Endodermal cell (in vitro differentiated cells): ENCODE data around the gene CDKN1B. TPM values are rescaled to one million over a fixed set of nuclear protein-coding genes. Genes with fewer than 3 reads are reported as not detected.
A peak's percentile ranks its signal among the peaks of the same experiment; 100 is the strongest.

Experiments used
- DNase-seq: peaks from one replicate; pipeline ENCODE4 v3.0.0-alpha.2; 2017
- H3K27ac ChIP-seq: 2 replicates; pipeline ENCODE4 v1.5.1; 2013; ENCODE audit warnings: mild to moderate bottlenecking, low read depth, low read length, moderate library complexity
- H3K27me3 ChIP-seq: 2 replicates; pipeline ENCODE4 v1.6.1; 2013; ENCODE audit warnings: mild to moderate bottlenecking, low read length, moderate library complexity; ENCODE audit not compliant: insufficient read depth, control insufficient read depth, poor library complexity, severe bottlenecking
- H3K36me3 ChIP-seq: 2 replicates; pipeline ENCODE4 v1.7.0; 2013; ENCODE audit warnings: mild to moderate bottlenecking, low read length, moderate library complexity; ENCODE audit not compliant: control insufficient read depth, insufficient read depth
- H3K4me1 ChIP-seq: one replicate; pipeline ENCODE4 v1.7.0; 2013; ENCODE audit warnings: low read length; ENCODE audit not compliant: control insufficient read depth, insufficient read depth
- H3K4me3 ChIP-seq: 2 replicates; pipeline ENCODE4 v1.5.1; 2013; ENCODE audit warnings: mild to moderate bottlenecking, low read length, moderate library complexity
- H3K9ac ChIP-seq: 2 replicates; pipeline ENCODE4 v1.6.1; 2013; ENCODE audit warnings: mild to moderate bottlenecking, low read length, moderate library complexity; ENCODE audit not compliant: poor library complexity, severe bottlenecking; ENCODE audit errors: extremely low read depth
- H3K9me3 ChIP-seq: 2 replicates; pipeline ENCODE4 v1.6.1; 2013; ENCODE audit warnings: mild to moderate bottlenecking, low read length, moderate library complexity; ENCODE audit not compliant: control insufficient read depth
- H3K27ac Mint-ChIP-seq: 2 replicates; pipeline ENCODE4 v1.8.0; 2020; ENCODE audit warnings: mixed read lengths
- H3K27me3 Mint-ChIP-seq: 2 replicates; pipeline ENCODE4 v1.8.0; 2021; ENCODE audit warnings: mild to moderate bottlenecking, mixed read lengths; ENCODE audit not compliant: insufficient read depth
- H3K36me3 Mint-ChIP-seq: 2 replicates; pipeline ENCODE4 v1.8.0; 2020; ENCODE audit warnings: low read depth, mixed read lengths
- H3K4me1 Mint-ChIP-seq: 2 replicates; pipeline ENCODE4 v1.8.0; 2020; ENCODE audit warnings: mixed read lengths
- H3K4me3 Mint-ChIP-seq: 2 replicates; pipeline ENCODE4 v1.8.0; 2020; ENCODE audit warnings: mild to moderate bottlenecking, moderate library complexity, mixed read lengths
- H3K9me3 Mint-ChIP-seq: 2 replicates; pipeline ENCODE4 v1.8.0; 2020; ENCODE audit warnings: mild to moderate bottlenecking, mixed read lengths
- WGBS, 2 experiments: methylation state at CpG; one replicate each; pipeline versions ENCODE4 v1.1.5 to v1.1.7; 2013; ENCODE audit warnings: missing lambda C conversion rate in 2 of 2, mixed read lengths in 1 of 2; ENCODE audit not compliant: insufficient coverage in 1 of 2, insufficient read length in 1 of 2; 5-methylcytosine and 5-hydroxymethylcytosine counted together
- total RNA-seq, 2 donors: library from RNA; stranded (reverse); fragmentation: NEBNext Ultra II Directional in 1 of 2; extraction: Animal tissue kit (Norgen Biotek cat#: 25700) in 1 of 2; gene quantifications; 2 replicates in 1 of 2; 3 replicates in 1 of 2; pipeline ENCODE4 v1.2.1, GENCODE V29; 2021
- TF ChIP-seq, protein P1 (sequence below): fragments of 200-600 bp; sonication (generic); conservative IDR thresholded peaks from 2 replicates; pipeline ENCODE4 v1.5.0; 2021; ENCODE audit warnings: antibody characterized with exemption, mild to moderate bottlenecking

Gene CDKN1B
- total RNA-seq, 2 donors from 2014 or later = 40.1 to 63.9 TPM

DNA sequence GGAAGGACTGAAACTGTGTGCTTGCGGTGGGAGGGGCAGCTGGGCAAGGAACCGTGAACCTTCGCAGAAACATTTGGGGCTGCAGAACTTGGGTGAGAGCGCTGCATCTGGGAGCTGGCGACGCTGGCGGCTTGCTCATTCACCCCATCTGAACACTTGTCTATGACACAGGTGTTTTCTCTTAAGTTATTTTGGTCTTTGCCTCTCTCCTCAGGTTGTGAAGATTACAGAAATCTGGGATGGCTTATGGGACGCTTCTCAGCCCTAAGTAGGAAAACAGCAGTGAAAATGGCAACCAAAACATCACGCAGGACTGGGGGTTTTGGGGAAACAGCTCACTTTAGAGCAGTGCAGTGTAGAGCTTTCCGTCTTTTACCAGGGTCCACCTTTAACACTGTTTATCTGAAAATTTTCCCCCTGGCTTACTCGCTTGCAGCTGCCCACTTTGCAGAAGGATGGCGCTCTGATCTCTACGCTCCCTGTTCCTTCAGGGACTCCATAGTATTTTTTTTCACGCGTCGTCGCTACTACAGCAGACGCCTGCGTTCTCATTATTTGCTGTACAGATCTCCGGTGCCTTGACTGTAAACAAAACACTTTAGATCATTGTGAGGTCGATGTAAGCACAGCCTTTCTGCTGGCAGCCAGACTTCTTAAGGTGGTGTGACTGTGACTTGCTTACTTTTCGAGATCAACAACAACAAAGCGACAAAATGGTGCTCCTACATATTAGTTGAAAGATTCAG lies 2.7 kb upstream of the CDKN1B start:
- H3K4me3 Mint-ChIP-seq = peak overlapping the region; percentile 41
- DNase-seq = peak; percentile 75
- Histone ChIP-seq H3K27ac (no peak overlapping the region), H3K4me1 (peaks cover 10% of the 10 kb centered on the region), H3K9me3 (no peaks in the 10 kb centered on the region), H3K36me3 (peaks cover 10% of the 10 kb centered on the region), H3K9ac (no peak overlapping the region), H3K27me3 (no peaks in the 10 kb centered on the region), H3K4me3 (peak overlapping the region; percentile 68)
- H3K27me3 Mint-ChIP-seq = peaks cover 2% of the 10 kb centered on the region
- no peaks in the 10 kb centered on the region for H3K9me3 Mint-ChIP-seq
- 38 to 45% methylated on average over 16 to 23 of the region's 23 CpGs for WGBS, 2 experiments
- H3K27ac Mint-ChIP-seq = peak overlapping the region; percentile 59
- peaks cover 12% of the 10 kb centered on the region for H3K36me3 Mint-ChIP-seq
- H3K4me1 Mint-ChIP-seq = peaks cover 38% of the 10 kb centered on the region
- TF ChIP-seq, protein P1, sequence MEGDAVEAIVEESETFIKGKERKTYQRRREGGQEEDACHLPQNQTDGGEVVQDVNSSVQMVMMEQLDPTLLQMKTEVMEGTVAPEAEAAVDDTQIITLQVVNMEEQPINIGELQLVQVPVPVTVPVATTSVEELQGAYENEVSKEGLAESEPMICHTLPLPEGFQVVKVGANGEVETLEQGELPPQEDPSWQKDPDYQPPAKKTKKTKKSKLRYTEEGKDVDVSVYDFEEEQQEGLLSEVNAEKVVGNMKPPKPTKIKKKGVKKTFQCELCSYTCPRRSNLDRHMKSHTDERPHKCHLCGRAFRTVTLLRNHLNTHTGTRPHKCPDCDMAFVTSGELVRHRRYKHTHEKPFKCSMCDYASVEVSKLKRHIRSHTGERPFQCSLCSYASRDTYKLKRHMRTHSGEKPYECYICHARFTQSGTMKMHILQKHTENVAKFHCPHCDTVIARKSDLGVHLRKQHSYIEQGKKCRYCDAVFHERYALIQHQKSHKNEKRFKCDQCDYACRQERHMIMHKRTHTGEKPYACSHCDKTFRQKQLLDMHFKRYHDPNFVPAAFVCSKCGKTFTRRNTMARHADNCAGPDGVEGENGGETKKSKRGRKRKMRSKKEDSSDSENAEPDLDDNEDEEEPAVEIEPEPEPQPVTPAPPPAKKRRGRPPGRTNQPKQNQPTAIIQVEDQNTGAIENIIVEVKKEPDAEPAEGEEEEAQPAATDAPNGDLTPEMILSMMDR = peak; percentile 81

DNA sequence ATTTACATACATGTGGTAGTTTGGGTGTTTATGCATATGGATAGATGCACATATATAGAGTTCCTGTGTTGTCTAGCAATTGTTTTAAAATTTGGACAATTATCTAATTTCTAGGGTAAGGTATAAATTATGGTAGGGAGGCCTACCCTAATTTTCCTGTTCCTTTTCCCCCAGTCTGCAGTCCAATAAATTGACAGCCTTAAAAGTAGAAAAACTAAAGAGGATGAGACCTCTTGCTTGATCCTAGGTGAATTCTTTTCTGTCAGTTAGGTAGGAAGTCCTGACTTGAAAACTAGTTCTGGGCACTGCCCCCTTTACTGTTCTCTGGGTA lies 2.1 kb upstream of the CDKN1B start:
- H3K27ac Mint-ChIP-seq = no peak overlapping the region
- peaks cover 42% of the 10 kb centered on the region for H3K4me1 Mint-ChIP-seq
- H3K27ac ChIP-seq = no peak overlapping the region

DNA sequence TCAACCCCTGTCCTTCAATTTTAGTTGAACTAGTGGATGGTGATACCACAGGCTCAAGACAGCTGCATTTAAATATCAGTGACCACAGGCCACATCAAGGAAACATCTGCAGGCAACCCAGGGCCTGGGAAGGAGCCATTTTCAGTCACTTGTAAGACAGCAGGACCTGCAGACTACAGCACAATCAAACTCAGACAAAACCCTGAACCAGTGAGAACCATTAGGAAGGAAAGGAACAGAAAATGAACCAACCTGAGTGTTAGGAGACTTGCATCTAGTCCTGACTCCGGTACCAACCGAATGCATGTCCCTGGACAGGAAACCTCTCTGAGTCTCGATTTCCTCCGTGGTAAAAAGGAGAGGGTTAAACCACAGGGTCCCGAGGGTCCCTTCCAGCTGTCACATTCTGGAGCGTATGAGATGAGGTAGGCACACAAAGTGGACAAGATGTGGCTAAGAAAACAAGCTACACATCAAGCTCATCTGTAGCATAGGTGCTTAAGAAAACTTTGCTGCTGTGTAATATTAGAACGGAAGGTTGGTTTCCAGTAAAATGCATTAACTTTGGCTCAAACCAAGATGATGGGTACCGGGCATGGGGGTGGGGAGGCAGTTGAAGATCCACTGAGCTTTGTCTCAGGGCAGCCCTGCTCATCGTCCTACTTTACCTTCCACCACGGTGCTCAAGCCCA lies 1.6 kb upstream of the CDKN1B start:
- WGBS, 2 experiments = 63 to 68% methylated on average over 8 to 10 of the region's 10 CpGs
- peaks cover 10% of the 10 kb centered on the region for H3K4me1 ChIP-seq
- H3K27ac ChIP-seq = no peak overlapping the region
- H3K36me3 Mint-ChIP-seq = peaks cover 23% of the 10 kb centered on the region
- no peak overlapping the region for H3K9ac ChIP-seq
- peak overlapping the region; percentile 97 for H3K4me3 Mint-ChIP-seq
- TF ChIP-seq, protein P1 = no peak
- H3K4me3 ChIP-seq = peak overlapping the region; percentile 99
- H3K9me3 ChIP-seq = no peaks in the 10 kb centered on the region
- H3K27ac Mint-ChIP-seq = no peak overlapping the region
- peaks cover 22% of the 10 kb centered on the region for H3K36me3 ChIP-seq
- H3K27me3 ChIP-seq = no peaks in the 10 kb centered on the region
- H3K4me1 Mint-ChIP-seq = peaks cover 48% of the 10 kb centered on the region
- peaks cover 2% of the 10 kb centered on the region for H3K27me3 Mint-ChIP-seq
- DNase-seq = peak; percentile 64
- H3K9me3 Mint-ChIP-seq = no peaks in the 10 kb centered on the region

More for the DNA sequence above, 2.1 kb upstream of the CDKN1B start:
- H3K36me3 ChIP-seq = peaks cover 17% of the 10 kb centered on the region
- Mint-ChIP-seq H3K36me3 (peaks cover 18% of the 10 kb centered on the region), H3K27me3 (peaks cover 2% of the 10 kb centered on the region), H3K4me3 (peak overlapping the region; percentile 41), H3K9me3 (no peaks in the 10 kb centered on the region)
- TF ChIP-seq, protein P1 = no peak
- no peak for DNase-seq
- peak overlapping the region; percentile 68 for H3K4me3 ChIP-seq
- no peaks in the 10 kb centered on the region for H3K27me3 ChIP-seq
- no peaks in the 10 kb centered on the region for H3K9me3 ChIP-seq
- H3K4me1 ChIP-seq = peaks cover 10% of the 10 kb centered on the region
- H3K9ac ChIP-seq = no peak overlapping the region
